Measurements from ENCODE around the gene TAGAP.

The TAGAP gene

DNA sequence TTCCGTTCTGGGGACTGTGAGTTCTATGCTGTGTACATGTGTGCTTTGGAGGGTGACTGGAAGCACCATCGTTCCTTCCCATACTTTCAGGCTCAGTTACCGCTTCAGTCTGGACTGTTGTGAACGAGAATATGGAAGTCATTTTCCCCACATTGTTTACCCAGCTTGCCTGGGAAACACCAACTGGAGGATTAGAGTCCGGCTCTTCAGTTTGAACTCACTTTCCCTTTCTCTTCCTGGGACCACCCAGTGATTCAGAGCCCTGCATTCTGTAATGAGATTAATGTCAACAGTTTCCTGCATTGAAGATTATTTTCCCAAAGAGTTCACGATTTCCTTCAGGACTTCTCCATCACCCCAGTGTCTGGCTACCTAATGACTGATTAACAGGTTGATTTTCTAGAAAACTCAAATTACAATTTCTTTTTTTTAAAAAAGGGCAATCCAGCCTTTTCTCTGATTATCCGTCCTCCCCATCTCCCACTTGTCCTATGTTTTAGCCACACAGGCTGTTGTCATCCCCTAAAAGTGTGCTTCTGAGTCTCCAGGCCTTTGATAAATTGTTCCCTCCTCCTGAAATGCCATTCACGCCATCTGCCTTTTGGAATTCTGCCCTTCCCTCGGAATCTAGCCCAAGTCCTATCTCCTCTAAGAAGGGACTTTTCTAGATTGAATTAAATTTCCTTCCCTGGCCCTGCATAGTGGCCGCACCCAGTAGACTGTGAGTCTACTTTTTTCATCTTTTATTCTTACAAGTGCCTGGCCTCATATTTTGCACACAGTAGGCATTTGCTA lies 3.3 kb upstream of the TAGAP start:
- Histone ChIP-seq H3K4me1 (ENCODE audit: control insufficient read depth, insufficient read depth, low read length, poor library complexity, severe bottlenecking) (peaks cover 9% of the 10 kb centered on the region), H3K36me3 (ENCODE audit: control insufficient read depth, insufficient read depth, low read length) (no peaks in the 10 kb centered on the region), H3K27ac (ENCODE audit: insufficient read depth, low read length, poor library complexity, severe bottlenecking) (no peak overlapping the region), H3K4me3 (ENCODE audit: insufficient read depth, low read depth, low read length, poor library complexity, severe bottlenecking) (no peak overlapping the region), H3K27me3 (replicated peaks; ENCODE audit: control insufficient read depth, insufficient read depth, low read length, poor library complexity, severe bottlenecking) (no peaks in the 10 kb centered on the region), H3K9me3 (ENCODE audit: control insufficient read depth, low read length) (no peaks in the 10 kb centered on the region)
- no peak for DNase-seq

DNA sequence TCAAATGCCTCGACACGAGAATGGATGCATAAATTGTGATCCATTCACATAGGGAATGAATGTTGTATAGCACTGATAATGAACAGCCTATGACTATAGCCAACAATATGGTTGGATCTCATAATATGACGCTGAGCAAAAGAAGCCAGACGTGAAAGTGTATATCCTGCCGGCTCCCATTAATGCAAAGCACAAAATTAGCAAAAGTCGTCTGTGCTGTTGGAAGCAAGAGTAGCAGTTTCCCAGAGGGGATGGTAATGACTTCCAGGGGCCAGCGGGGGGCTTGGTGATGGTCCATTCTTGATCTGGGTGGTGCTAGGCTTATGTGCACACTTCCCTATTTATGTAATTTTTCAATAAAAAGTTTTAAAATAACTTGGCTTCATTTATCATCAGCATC lies 1.0 kb upstream of the TAGAP start:
- DNase-seq: no peak
- Histone ChIP-seq H3K4me3 (ENCODE audit: insufficient read depth, low read depth, low read length, poor library complexity, severe bottlenecking) (peak overlapping the region; percentile 24), H3K27me3 (replicated peaks; ENCODE audit: control insufficient read depth, insufficient read depth, low read length, poor library complexity, severe bottlenecking) (no peaks in the 10 kb centered on the region), H3K36me3 (ENCODE audit: control insufficient read depth, insufficient read depth, low read length) (peaks cover 13% of the 10 kb centered on the region), H3K9me3 (ENCODE audit: control insufficient read depth, low read length) (no peaks in the 10 kb centered on the region), H3K27ac (ENCODE audit: insufficient read depth, low read length, poor library complexity, severe bottlenecking) (peak overlapping the region; percentile 69), H3K4me1 (ENCODE audit: control insufficient read depth, insufficient read depth, low read length, poor library complexity, severe bottlenecking) (peaks cover 23% of the 10 kb centered on the region)

DNA sequence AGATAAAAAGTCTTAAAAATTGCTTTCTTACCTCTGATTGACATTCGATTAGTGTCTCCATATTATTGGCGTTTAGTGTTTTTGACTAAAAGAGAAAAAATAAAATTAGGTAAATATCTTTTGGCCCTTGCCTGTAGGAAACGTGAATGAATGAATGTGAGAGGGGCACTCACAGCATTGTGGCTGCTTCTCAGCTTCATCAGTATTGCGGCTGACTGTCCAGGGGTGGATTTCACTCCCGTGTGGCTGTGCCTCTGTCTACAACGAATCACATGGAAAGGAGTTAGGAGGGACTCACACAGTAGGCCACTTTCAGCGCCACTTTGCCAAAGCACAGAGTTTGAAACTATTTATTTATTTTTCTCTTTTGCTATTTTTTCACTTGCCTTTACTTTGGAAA lies 844 bp downstream of the TAGAP start:
- Histone ChIP-seq H3K4me1 (ENCODE audit: control insufficient read depth, insufficient read depth, low read length, poor library complexity, severe bottlenecking) (peaks cover 35% of the 10 kb centered on the region), H3K27ac (ENCODE audit: insufficient read depth, low read length, poor library complexity, severe bottlenecking) (peak overlapping the region; percentile 89), H3K4me3 (ENCODE audit: insufficient read depth, low read depth, low read length, poor library complexity, severe bottlenecking) (peak overlapping the region; percentile 70), H3K9me3 (ENCODE audit: control insufficient read depth, low read length) (no peaks in the 10 kb centered on the region), H3K36me3 (ENCODE audit: control insufficient read depth, insufficient read depth, low read length) (peaks cover 30% of the 10 kb centered on the region), H3K27me3 (replicated peaks; ENCODE audit: control insufficient read depth, insufficient read depth, low read length, poor library complexity, severe bottlenecking) (no peaks in the 10 kb centered on the region)
- DNase-seq: no peak

DNA sequence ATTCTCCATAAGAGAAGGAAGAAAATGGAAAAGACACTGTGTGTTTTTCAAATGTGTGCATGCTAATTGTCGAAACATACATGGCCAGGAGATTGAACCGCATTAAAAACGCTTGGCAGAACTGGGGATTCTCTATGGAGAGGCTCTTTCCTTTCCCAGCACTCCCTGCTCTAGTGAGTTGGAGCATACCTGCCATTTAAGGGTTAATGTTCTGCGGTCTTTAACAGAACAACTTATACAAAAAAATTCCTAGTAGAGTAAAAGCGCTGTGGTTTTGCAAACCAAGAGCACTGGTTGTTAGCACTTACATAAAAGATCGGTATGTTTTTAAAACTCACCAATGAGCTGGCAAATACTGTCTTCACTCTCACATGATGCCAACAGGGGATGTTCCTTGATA lies 1.5 kb downstream of the TAGAP start:
- H3K4me1 ChIP-seq (ENCODE audit: control insufficient read depth, insufficient read depth, low read length, poor library complexity, severe bottlenecking): peaks cover 39% of the 10 kb centered on the region
- no peaks in the 10 kb centered on the region for H3K27me3 ChIP-seq (replicated peaks; ENCODE audit: control insufficient read depth, insufficient read depth, low read length, poor library complexity, severe bottlenecking)
- H3K4me3 ChIP-seq (ENCODE audit: insufficient read depth, low read depth, low read length, poor library complexity, severe bottlenecking): peak overlapping the region; percentile 70
- H3K9me3 ChIP-seq (ENCODE audit: control insufficient read depth, low read length): no peaks in the 10 kb centered on the region
- H3K27ac ChIP-seq (ENCODE audit: insufficient read depth, low read length, poor library complexity, severe bottlenecking): peak overlapping the region; percentile 89
- peaks cover 35% of the 10 kb centered on the region for H3K36me3 ChIP-seq (ENCODE audit: control insufficient read depth, insufficient read depth, low read length)
- DNase-seq: no peak

DNA sequence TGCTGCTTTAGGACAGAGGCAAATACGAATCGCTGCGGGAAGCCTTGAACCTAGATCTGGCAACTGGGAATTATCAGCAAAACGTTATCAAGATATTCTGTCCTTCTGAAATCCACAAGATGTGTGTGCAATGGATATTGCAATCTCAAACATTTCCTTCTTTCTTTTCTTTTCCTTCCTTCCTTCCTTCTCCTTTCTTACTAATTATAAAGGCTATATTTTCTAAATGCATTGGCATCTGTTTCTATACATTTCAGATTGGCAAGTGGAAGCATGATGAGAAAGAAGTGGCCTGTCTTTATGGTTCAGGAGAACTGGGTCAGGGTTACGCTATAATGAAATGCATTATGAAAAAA lies 2.0 kb downstream of the TAGAP start:
- Histone ChIP-seq H3K4me1 (ENCODE audit: control insufficient read depth, insufficient read depth, low read length, poor library complexity, severe bottlenecking) (peaks cover 43% of the 10 kb centered on the region), H3K4me3 (ENCODE audit: insufficient read depth, low read depth, low read length, poor library complexity, severe bottlenecking) (peak overlapping the region; percentile 70), H3K36me3 (ENCODE audit: control insufficient read depth, insufficient read depth, low read length) (peaks cover 40% of the 10 kb centered on the region), H3K27ac (ENCODE audit: insufficient read depth, low read length, poor library complexity, severe bottlenecking) (peak overlapping the region; percentile 89), H3K27me3 (replicated peaks; ENCODE audit: control insufficient read depth, insufficient read depth, low read length, poor library complexity, severe bottlenecking) (no peaks in the 10 kb centered on the region), H3K9me3 (ENCODE audit: control insufficient read depth, low read length) (no peaks in the 10 kb centered on the region)
- DNase-seq: no peak

DNA sequence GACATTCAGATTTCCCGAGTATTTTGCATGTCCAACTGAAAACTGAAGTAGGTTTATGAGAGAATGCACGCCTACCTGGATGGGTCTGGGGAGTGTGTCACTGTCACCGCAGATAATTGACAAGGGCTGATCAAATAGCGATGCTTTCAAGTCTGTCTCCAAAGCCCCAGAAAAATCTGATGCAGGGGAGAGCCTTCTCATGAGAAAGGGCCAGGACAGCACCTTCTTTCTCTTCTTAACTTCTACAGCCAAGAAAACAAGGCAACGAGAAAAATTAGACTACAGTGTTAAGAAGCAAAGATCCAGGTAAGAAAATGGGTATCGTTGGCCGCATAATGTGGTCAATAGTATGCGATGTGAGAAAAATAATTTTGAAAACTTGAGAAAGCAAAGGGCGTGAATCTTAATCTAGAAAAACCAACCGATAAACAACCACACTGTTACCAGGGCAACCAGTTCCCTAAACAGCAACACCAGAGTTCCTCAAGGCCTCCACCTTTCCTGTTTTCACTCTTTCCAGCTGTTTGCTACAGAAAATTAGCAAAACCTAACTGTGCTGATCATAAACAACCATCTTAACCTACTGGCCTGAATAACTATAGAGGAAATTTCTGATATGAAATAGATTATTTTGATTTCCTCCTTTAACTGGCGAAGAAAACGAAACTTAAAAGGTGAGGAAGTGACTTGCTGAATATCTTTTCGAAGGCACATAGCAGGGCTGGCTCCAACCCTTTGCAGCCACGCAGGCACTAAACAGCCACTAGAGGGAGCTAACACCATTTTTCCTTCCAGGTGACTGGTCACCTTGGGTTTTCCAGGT lies 2.6 kb downstream of the TAGAP start:
- Histone ChIP-seq H3K27ac (ENCODE audit: insufficient read depth, low read length, poor library complexity, severe bottlenecking) (peak overlapping the region; percentile 89), H3K36me3 (ENCODE audit: control insufficient read depth, insufficient read depth, low read length) (peaks cover 45% of the 10 kb centered on the region), H3K9me3 (ENCODE audit: control insufficient read depth, low read length) (no peaks in the 10 kb centered on the region), H3K4me3 (ENCODE audit: insufficient read depth, low read depth, low read length, poor library complexity, severe bottlenecking) (peak overlapping the region; percentile 70), H3K27me3 (replicated peaks; ENCODE audit: control insufficient read depth, insufficient read depth, low read length, poor library complexity, severe bottlenecking) (no peaks in the 10 kb centered on the region), H3K4me1 (ENCODE audit: control insufficient read depth, insufficient read depth, low read length, poor library complexity, severe bottlenecking) (peaks cover 46% of the 10 kb centered on the region)
- peak; percentile 68 to 76 (median 70) for DNase-seq

DNA sequence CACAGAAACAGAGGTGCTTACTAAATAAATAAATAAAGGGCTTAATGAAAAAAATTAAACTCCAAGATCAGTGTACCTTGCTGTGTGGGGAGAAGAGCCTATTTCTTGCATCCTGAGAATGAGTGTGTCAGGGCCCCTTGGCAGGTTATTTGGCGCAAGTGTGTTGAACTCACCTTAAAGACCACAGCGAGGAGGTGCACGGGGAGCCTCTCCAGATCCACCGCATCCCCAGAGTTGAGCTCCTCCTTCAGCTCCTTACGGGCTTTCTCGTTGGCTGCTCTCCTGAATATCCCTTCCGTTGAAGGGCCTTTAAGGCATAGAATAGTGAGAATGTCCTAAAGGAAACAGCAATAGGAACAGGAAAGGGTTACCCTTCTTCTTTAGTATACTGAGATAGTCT lies 3.6 kb downstream of the TAGAP start:
- Histone ChIP-seq H3K4me3 (ENCODE audit: insufficient read depth, low read depth, low read length, poor library complexity, severe bottlenecking) (peak overlapping the region; percentile 35), H3K27ac (ENCODE audit: insufficient read depth, low read length, poor library complexity, severe bottlenecking) (peak overlapping the region; percentile 89), H3K9me3 (ENCODE audit: control insufficient read depth, low read length) (no peaks in the 10 kb centered on the region), H3K36me3 (ENCODE audit: control insufficient read depth, insufficient read depth, low read length) (peaks cover 55% of the 10 kb centered on the region), H3K4me1 (ENCODE audit: control insufficient read depth, insufficient read depth, low read length, poor library complexity, severe bottlenecking) (peaks cover 49% of the 10 kb centered on the region), H3K27me3 (replicated peaks; ENCODE audit: control insufficient read depth, insufficient read depth, low read length, poor library complexity, severe bottlenecking) (no peaks in the 10 kb centered on the region)
- DNase-seq: no peak

DNA sequence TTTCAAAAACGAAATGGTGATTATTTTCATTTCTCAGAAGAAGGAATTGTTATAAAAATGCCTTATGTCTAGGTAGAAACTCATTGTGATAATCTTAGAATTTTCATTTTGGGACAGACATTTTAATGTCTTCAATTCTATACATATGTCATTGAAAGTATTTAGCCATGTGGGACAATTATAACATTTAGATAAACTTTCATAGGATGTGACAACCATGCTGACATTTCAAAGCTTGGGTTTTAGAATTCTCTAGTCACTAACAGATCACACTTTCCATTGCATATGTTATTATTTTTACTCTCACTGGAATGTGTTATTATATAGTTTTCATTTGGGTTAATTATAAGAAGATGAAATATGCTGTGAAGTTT lies 4.9 kb downstream of the TAGAP start:
- H3K27ac ChIP-seq (ENCODE audit: insufficient read depth, low read length, poor library complexity, severe bottlenecking): peak overlapping the region; percentile 89

DNA sequence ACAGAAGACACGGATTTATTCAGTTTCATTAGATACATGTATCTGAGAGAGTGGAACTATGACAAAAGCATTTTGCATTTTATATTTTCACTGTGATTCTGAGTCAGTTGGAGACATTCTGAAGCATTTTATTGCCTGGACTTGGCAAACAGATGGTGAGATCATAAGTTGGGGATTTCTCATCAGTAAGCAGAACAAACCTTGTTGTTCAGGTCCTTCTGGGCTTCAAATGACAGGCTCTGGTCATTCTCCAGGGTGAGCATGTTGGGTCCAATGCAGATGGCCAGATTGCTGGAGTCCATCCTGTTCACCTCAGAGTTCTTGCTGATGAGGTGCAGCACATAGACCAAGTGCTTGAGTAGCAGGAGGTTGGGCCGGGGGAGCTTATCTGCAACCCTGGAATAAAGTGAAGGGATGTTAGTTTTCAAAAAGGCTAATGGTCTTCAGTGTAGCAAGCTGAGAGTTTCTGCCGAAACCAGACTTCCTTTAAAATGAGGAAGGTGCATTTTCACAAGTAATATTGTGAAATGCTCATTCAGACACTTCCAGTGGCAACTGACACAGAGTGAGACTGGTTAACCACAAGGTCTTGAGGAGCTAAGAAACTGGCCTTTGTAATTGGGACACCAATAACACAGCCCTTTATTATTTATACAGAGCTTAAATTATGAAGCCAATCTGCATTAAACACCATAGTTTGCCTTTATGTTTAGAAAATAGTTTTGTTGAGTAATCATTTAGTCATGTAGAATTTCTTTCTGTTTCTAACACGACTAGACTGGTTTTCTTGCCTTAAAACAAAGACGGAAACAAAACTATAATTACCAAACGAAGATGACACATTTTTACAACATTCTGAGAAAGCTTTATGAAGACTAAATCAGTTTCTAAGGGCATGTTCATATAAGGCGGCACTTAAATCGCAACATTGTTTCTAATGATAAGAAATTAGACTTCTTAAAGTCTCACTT lies 5.6 kb downstream of the TAGAP start:
- Histone ChIP-seq H3K27ac (ENCODE audit: insufficient read depth, low read length, poor library complexity, severe bottlenecking) (peak overlapping the region; percentile 89), H3K27me3 (replicated peaks; ENCODE audit: control insufficient read depth, insufficient read depth, low read length, poor library complexity, severe bottlenecking) (no peaks in the 10 kb centered on the region), H3K4me1 (ENCODE audit: control insufficient read depth, insufficient read depth, low read length, poor library complexity, severe bottlenecking) (peaks cover 45% of the 10 kb centered on the region)

More for the DNA sequence above, 4.9 kb downstream of the TAGAP start:
- Histone ChIP-seq H3K4me3 (ENCODE audit: insufficient read depth, low read depth, low read length, poor library complexity, severe bottlenecking) (peak overlapping the region; percentile 35), H3K9me3 (ENCODE audit: control insufficient read depth, low read length) (no peaks in the 10 kb centered on the region), H3K36me3 (ENCODE audit: control insufficient read depth, insufficient read depth, low read length) (peaks cover 68% of the 10 kb centered on the region), H3K4me1 (ENCODE audit: control insufficient read depth, insufficient read depth, low read length, poor library complexity, severe bottlenecking) (peaks cover 45% of the 10 kb centered on the region), H3K27me3 (replicated peaks; ENCODE audit: control insufficient read depth, insufficient read depth, low read length, poor library complexity, severe bottlenecking) (no peaks in the 10 kb centered on the region)
- no peak for DNase-seq

More for the DNA sequence above, 5.6 kb downstream of the TAGAP start:
- DNase-seq: no peak
- peaks cover 72% of the 10 kb centered on the region for H3K36me3 ChIP-seq (ENCODE audit: control insufficient read depth, insufficient read depth, low read length)
- no peaks in the 10 kb centered on the region for H3K9me3 ChIP-seq (ENCODE audit: control insufficient read depth, low read length)
- peak overlapping the region; percentile 35 for H3K4me3 ChIP-seq (ENCODE audit: insufficient read depth, low read depth, low read length, poor library complexity, severe bottlenecking)

Measured in effector memory CD4-positive, alpha-beta T cell (primary cell).